ENCODE measurements around the gene SLC19A1.

SLC19A1 gene

DNA sequence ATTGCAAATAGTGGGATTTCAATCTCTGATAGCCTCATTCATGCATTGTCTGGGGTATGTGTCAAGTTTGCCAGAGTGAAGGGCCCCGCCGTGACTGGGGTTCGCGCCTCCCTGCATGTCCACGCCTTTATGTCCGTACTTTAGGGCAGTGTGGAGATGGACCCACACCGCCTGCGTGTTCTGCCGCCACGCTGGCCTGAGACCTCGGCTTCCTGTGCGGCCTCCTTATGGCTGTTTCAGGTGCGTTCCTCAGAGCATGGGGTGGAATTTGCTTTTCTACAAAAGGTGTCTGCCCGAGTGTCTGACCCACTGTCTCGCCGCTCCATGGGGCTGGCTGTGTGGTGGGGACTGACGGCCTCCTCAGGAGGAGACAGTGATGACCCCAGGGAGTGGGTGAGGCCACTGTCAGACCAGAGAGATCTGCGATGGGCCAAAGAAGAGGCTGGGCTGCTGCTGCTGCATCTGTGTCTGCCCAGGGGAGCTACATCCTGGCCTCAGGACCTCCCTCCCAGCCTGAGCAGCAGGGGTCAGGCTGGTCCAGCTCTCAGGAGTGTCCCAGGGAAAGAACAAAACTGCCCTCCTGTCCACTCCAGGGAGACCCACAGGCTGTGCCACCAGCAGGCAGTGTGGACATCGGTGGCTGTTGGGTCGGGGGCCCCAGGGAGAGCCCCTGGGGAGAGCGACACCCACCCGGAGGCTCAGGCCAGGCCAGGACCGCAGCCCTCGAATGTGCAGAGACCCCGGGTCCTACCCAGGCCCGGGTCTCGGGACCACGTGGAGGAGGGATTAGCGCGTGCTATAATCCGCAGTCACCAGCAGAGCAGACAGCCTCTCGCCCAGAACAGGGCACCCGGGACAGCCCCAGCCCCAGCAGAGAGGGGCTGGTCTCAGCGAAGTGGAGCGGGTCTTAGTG lies 9.8 kb upstream of the SLC19A1 start:
- Histone ChIP-seq H3K27me3 (replicated peaks; ENCODE audit: insufficient read depth, low read length) (peaks cover 46% of the 10 kb centered on the region), H2AFZ (ENCODE audit: low read length) (no peak overlapping the region), H3F3A (ENCODE audit: insufficient read depth, low read length) (peaks cover 6% of the 10 kb centered on the region), H3K9ac (ENCODE audit: low read length) (no peak overlapping the region), H3K27ac (ENCODE audit: low read length) (no peak overlapping the region), H3K4me1 (ENCODE audit: low read length) (no peaks in the 10 kb centered on the region), H3K4me3 (ENCODE audit: low read length) (no peak overlapping the region), H3K79me2 (ENCODE audit: low read length) (no peaks in the 10 kb centered on the region), H3K9me2 (replicated peaks; ENCODE audit: insufficient read depth, low read length) (no peaks in the 10 kb centered on the region), H3K9me3 (replicated peaks; ENCODE audit: insufficient read depth, low read length) (no peaks in the 10 kb centered on the region), H4K20me1 (ENCODE audit: insufficient read depth, low read length) (no peaks in the 10 kb centered on the region), H3K36me3 (replicated peaks; ENCODE audit: insufficient read depth, low read length) (no peaks in the 10 kb centered on the region), H3K4me2 (ENCODE audit: low read depth, low read length) (no peak overlapping the region)
- no peak for DNase-seq
- no peak for TF ChIP-seq EZH2phosphoT487 (IDR thresholded peaks at IDR 0.05; ENCODE audit: low read length)
- no peak for TF ChIP-seq EZH2 (optimal IDR thresholded peaks at IDR 0.05; ENCODE audit: low read depth, low read length)

DNA sequence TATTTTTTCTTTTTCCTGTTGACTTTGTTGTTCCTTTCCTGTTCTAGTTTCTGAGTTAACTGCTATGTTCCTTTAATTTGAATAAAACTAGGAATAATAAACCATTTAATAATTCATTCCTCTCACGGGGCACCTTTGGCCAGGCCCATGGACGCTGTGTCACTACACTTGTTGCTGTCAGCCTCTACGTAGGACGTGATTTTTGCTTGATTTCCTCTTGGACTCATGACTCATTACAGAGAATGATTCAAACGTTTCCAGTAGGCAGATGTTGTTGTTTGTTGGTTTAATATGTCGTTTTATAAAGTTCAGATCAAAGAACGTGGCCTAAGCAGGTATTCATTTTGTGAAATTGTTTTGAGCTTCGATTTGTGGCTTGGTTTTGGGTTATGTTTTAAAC lies 9.1 kb upstream of the SLC19A1 start:
- Histone ChIP-seq H3K27ac (ENCODE audit: low read length) (no peak overlapping the region), H3K9me2 (replicated peaks; ENCODE audit: insufficient read depth, low read length) (no peaks in the 10 kb centered on the region), H3F3A (ENCODE audit: insufficient read depth, low read length) (peaks cover 6% of the 10 kb centered on the region), H3K79me2 (ENCODE audit: low read length) (no peaks in the 10 kb centered on the region), H3K4me2 (ENCODE audit: low read depth, low read length) (no peak overlapping the region), H3K4me1 (ENCODE audit: low read length) (no peaks in the 10 kb centered on the region), H3K9ac (ENCODE audit: low read length) (no peak overlapping the region), H3K4me3 (ENCODE audit: low read length) (no peak overlapping the region), H3K36me3 (replicated peaks; ENCODE audit: insufficient read depth, low read length) (no peaks in the 10 kb centered on the region), H4K20me1 (ENCODE audit: insufficient read depth, low read length) (no peaks in the 10 kb centered on the region), H3K27me3 (replicated peaks; ENCODE audit: insufficient read depth, low read length) (peaks cover 46% of the 10 kb centered on the region), H2AFZ (ENCODE audit: low read length) (no peak overlapping the region), H3K9me3 (replicated peaks; ENCODE audit: insufficient read depth, low read length) (no peaks in the 10 kb centered on the region)
- no peak for DNase-seq
- TF ChIP-seq, protein P1, sequence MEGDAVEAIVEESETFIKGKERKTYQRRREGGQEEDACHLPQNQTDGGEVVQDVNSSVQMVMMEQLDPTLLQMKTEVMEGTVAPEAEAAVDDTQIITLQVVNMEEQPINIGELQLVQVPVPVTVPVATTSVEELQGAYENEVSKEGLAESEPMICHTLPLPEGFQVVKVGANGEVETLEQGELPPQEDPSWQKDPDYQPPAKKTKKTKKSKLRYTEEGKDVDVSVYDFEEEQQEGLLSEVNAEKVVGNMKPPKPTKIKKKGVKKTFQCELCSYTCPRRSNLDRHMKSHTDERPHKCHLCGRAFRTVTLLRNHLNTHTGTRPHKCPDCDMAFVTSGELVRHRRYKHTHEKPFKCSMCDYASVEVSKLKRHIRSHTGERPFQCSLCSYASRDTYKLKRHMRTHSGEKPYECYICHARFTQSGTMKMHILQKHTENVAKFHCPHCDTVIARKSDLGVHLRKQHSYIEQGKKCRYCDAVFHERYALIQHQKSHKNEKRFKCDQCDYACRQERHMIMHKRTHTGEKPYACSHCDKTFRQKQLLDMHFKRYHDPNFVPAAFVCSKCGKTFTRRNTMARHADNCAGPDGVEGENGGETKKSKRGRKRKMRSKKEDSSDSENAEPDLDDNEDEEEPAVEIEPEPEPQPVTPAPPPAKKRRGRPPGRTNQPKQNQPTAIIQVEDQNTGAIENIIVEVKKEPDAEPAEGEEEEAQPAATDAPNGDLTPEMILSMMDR (IDR thresholded peaks at IDR 0.05; ENCODE audit: low read length) = no peak
- no peak for TF ChIP-seq EZH2 (optimal IDR thresholded peaks at IDR 0.05; ENCODE audit: low read depth, low read length)
- TF ChIP-seq EZH2phosphoT487 (IDR thresholded peaks at IDR 0.05; ENCODE audit: low read length) = no peak

DNA sequence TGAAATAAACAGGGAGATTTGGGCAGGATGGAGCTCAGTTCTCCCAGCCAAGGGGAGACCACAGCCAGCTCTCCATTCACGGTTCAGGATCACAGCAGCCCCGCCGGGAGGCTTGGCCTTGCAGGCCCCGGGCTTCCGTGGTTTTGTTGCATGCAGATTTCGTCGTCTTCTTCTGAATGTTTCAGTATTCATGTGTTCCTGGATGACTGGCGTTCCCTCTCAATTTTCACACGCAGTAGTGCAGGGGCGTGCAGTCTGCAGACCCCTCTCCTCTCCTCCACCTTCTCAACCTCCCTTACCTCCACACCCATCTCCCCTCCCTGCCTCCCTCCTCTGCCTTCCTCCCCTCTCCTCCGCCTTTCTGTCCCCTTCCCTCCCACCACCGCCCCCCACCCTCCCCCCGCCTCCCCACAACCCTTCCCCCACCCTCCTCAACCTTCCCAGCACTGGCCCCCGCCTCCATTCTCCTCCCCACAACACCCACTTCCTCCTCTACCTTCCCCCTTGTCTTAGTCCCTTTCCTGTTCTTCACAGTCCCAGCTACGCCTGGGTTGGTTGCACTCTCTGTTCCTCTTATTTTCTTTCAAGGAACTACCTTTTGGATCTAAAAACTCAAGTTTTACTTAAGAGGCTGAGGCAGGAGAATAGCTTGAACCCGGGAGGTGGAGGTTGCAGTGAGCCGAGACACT lies 8.4 kb upstream of the SLC19A1 start:
- Histone ChIP-seq H2AFZ (ENCODE audit: low read length) (no peak overlapping the region), H3K9me2 (replicated peaks; ENCODE audit: insufficient read depth, low read length) (no peaks in the 10 kb centered on the region), H3K79me2 (ENCODE audit: low read length) (no peaks in the 10 kb centered on the region), H3K27ac (ENCODE audit: low read length) (no peak overlapping the region), H4K20me1 (ENCODE audit: insufficient read depth, low read length) (no peaks in the 10 kb centered on the region), H3K4me2 (ENCODE audit: low read depth, low read length) (no peak overlapping the region), H3F3A (ENCODE audit: insufficient read depth, low read length) (peaks cover 2% of the 10 kb centered on the region), H3K4me3 (ENCODE audit: low read length) (no peak overlapping the region), H3K4me1 (ENCODE audit: low read length) (no peaks in the 10 kb centered on the region), H3K27me3 (replicated peaks; ENCODE audit: insufficient read depth, low read length) (peaks cover 50% of the 10 kb centered on the region), H3K9me3 (replicated peaks; ENCODE audit: insufficient read depth, low read length) (no peaks in the 10 kb centered on the region), H3K36me3 (replicated peaks; ENCODE audit: insufficient read depth, low read length) (no peaks in the 10 kb centered on the region), H3K9ac (ENCODE audit: low read length) (no peak overlapping the region)
- TF ChIP-seq, protein P1 (IDR thresholded peaks at IDR 0.05; ENCODE audit: low read length) = no peak
- TF ChIP-seq EZH2 (optimal IDR thresholded peaks at IDR 0.05; ENCODE audit: low read depth, low read length) (no peak), EZH2phosphoT487 (IDR thresholded peaks at IDR 0.05; ENCODE audit: low read length) (no peak)
- DNase-seq = no peak

Data from MM.1S (cell line).